Choroid plexus epithelial cell (primary cell): ENCODE measurements around the gene MIA2.

Source experiments
- DNase-seq: peaks from one replicate; pipeline ENCODE4 v3.0.0-alpha.2; 2010; ENCODE audit warnings: low read depth
- H3K4me3 ChIP-seq: 2 replicates; pipeline ENCODE4 v1.5.1; 2011; ENCODE audit warnings: low read depth, mild to moderate bottlenecking, control low read depth, low read length, moderate library complexity
- CTCF ChIP-seq: conservative IDR thresholded peaks from 2 replicates; pipeline ENCODE4 v1.5.1; 2011; ENCODE audit warnings: low read depth, mild to moderate bottlenecking, control low read depth, inconsistent platforms, low read length, moderate library complexity

MIA2 gene

GRCh38 chr14:39265806-39266524, 32.2 kb downstream of the MIA2 start:
- DNase-seq: peak; percentile 42
- no peak for TF ChIP-seq CTCF
- H3K4me3 ChIP-seq: peak overlapping the region; percentile 93

DNA sequence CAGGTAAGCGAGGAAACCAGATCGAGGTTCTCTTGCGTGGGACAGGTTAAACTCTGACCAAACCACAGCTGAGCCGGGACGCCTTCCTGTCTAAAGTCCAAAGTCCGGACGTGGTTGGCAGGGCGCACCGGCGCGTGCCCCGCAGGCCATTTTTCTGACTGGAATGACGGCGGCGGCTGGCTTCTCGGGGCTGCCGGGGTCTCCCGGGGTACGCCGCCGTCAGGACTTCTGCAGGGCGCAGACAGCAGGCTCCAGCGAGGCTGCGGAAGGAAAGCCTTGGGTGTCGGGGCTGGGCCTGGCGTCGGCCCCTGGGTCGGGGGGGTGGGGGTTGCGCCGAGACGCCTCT, 32.8 kb downstream of the MIA2 start:
- TF ChIP-seq CTCF: no peak
- DNase-seq: no peak
- peak overlapping the region; percentile 93 for H3K4me3 ChIP-seq

DNA sequence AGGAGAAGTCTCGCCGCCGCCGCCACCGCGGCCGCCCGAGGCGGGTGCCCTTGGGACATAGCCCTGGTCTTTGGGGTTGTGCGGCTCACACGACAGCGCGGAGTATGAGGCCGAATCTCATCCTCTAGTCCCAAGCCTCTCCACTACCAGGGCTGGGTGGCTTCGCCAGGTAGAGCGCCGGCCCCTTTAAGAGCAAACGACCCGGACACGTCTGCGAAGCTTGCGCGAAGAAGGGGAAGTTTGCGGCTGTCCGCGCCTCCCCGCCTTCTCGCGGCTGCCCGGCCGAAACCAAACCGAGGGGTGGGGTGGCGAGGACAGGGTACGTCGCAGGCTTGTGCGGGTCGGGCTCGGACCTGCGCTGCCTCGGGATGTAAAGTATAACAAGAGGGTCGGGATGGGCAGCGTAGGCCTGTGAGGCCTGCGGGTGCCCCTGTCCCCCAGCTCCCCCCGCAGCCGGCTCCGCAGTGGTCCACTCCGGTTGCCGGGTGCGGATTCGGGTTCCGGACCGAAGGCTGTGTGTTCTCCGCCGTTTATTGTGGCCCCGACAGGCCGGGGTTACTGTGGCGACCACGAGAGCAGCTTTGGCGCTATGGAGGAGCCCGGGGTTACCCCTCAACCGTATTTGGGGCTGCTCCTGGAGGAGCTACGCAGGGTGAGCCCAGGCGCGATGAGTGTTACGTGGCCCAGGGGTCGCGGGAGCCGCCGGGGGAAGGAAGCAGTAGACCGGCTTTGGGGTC, 33.3 kb downstream of the MIA2 start:
- peak overlapping the region; percentile 93 for H3K4me3 ChIP-seq
- DNase-seq: peak; percentile 87
- no peak for TF ChIP-seq CTCF

- DNase-seq: peak; percentile 39
- H3K4me3 ChIP-seq: peak overlapping the region; percentile 93
- no peak for TF ChIP-seq CTCF
Measured at GRCh38 chr14:39267608-39268005, 33.9 kb downstream of the MIA2 start.

DNA sequence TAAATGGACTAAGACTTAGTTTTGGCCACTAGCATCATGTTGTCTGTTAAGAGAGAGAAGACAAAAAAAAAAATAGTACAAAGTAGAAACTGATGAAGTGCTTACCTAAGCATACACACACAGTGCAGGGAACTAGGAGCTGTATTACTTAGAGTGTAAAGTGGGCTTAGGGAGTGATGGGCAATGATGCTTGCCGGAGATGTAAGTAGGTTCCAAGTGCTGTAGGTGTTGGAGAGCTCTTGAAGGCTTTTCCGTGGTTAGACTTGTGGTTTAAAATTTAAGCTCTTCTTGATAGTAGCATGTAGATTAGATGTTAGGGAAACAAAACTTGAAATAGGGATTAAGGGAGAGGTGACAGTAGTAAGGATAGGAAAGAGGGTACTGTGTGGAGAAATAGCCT, 34.7 kb downstream of the MIA2 start:
- H3K4me3 ChIP-seq: peak overlapping the region; percentile 93

GRCh38 chr14:39272918-39273317, 39.2 kb downstream of the MIA2 start:
- no peak for TF ChIP-seq CTCF
- no peak for DNase-seq
- no peak overlapping the region for H3K4me3 ChIP-seq

More for the DNA sequence above, 34.7 kb downstream of the MIA2 start:
- DNase-seq: peak; percentile 28
- TF ChIP-seq CTCF: no peak
